ENCODE results near the gene OPN3.
A peak's percentile ranks its signal among the peaks of the same experiment; 100 is the strongest.

Gene OPN3

GRCh38 chr1:241636291-241636690 lies 3.9 kb downstream of the OPN3 start:
- Histone ChIP-seq H3K9ac (ENCODE audit: insufficient read length) (no peak overlapping the region), H3K4me3 (no peak overlapping the region), H3K36me3 (ENCODE audit: insufficient read depth, low read length) (peaks cover 51% of the 10 kb centered on the region), H3K9me3 (ENCODE audit: low read depth, low read length) (no peaks in the 10 kb centered on the region), H3K27ac (no peak overlapping the region)
- TF ChIP-seq POLR2AphosphoS5 (IDR thresholded peaks at IDR 0.05; ENCODE audit: borderline replicate concordance, low read depth, low read length) (no peak), FOXP2 (optimal IDR thresholded peaks at IDR 0.05; ENCODE audit: control extremely low read depth, extremely low read length, insufficient read depth) (no peak), EZH2 (IDR thresholded peaks at IDR 0.05) (no peak)
- DNase-seq (ENCODE audit: low read depth, low spot score), result no peak

GRCh38 chr1:241635556-241636152 lies 4.5 kb downstream of the OPN3 start:
- no peak for DNase-seq (ENCODE audit: low read depth, low spot score)
- Histone ChIP-seq H3K27ac (no peak overlapping the region), H3K9ac (ENCODE audit: insufficient read length) (no peak overlapping the region), H3K4me3 (no peak overlapping the region), H3K36me3 (ENCODE audit: insufficient read depth, low read length) (peaks cover 51% of the 10 kb centered on the region), H3K9me3 (ENCODE audit: low read depth, low read length) (no peaks in the 10 kb centered on the region)
- TF ChIP-seq EZH2 (IDR thresholded peaks at IDR 0.05) (no peak), FOXP2 (optimal IDR thresholded peaks at IDR 0.05; ENCODE audit: control extremely low read depth, extremely low read length, insufficient read depth) (no peak), POLR2AphosphoS5 (IDR thresholded peaks at IDR 0.05; ENCODE audit: borderline replicate concordance, low read depth, low read length) (no peak)

GRCh38 chr1:241632987-241633386 lies 7.2 kb downstream of the OPN3 start:
- Histone ChIP-seq H3K27ac (no peak overlapping the region), H3K4me3 (no peak overlapping the region), H3K9me3 (ENCODE audit: low read depth, low read length) (no peaks in the 10 kb centered on the region), H3K9ac (ENCODE audit: insufficient read length) (no peak overlapping the region), H3K36me3 (ENCODE audit: insufficient read depth, low read length) (peaks cover 55% of the 10 kb centered on the region)
- TF ChIP-seq FOXP2 (optimal IDR thresholded peaks at IDR 0.05; ENCODE audit: control extremely low read depth, extremely low read length, insufficient read depth) (no peak), EZH2 (IDR thresholded peaks at IDR 0.05) (no peak), POLR2AphosphoS5 (IDR thresholded peaks at IDR 0.05; ENCODE audit: borderline replicate concordance, low read depth, low read length) (no peak)
- DNase-seq (ENCODE audit: low read depth, low spot score), result no peak

GRCh38 chr1:241631674-241632073 lies 8.5 kb downstream of the OPN3 start:
- Histone ChIP-seq H3K27ac (no peak overlapping the region), H3K36me3 (ENCODE audit: insufficient read depth, low read length) (peaks cover 52% of the 10 kb centered on the region), H3K9me3 (ENCODE audit: low read depth, low read length) (no peaks in the 10 kb centered on the region), H3K9ac (ENCODE audit: insufficient read length) (no peak overlapping the region), H3K4me3 (no peak overlapping the region)
- no peak for DNase-seq (ENCODE audit: low read depth, low spot score)
- no peak for TF ChIP-seq EZH2 (IDR thresholded peaks at IDR 0.05)
- TF ChIP-seq POLR2AphosphoS5 (IDR thresholded peaks at IDR 0.05; ENCODE audit: borderline replicate concordance, low read depth, low read length), result no peak
- no peak for TF ChIP-seq FOXP2 (optimal IDR thresholded peaks at IDR 0.05; ENCODE audit: control extremely low read depth, extremely low read length, insufficient read depth)

GRCh38 chr1:241630899-241631298 lies 9.3 kb downstream of the OPN3 start:
- Histone ChIP-seq H3K9me3 (ENCODE audit: low read depth, low read length) (no peaks in the 10 kb centered on the region), H3K9ac (ENCODE audit: insufficient read length) (no peak overlapping the region), H3K27ac (no peak overlapping the region), H3K36me3 (ENCODE audit: insufficient read depth, low read length) (peaks cover 45% of the 10 kb centered on the region), H3K4me3 (no peak overlapping the region)
- TF ChIP-seq FOXP2 (optimal IDR thresholded peaks at IDR 0.05; ENCODE audit: control extremely low read depth, extremely low read length, insufficient read depth) (no peak), POLR2AphosphoS5 (IDR thresholded peaks at IDR 0.05; ENCODE audit: borderline replicate concordance, low read depth, low read length) (no peak), EZH2 (IDR thresholded peaks at IDR 0.05) (no peak)
- no peak for DNase-seq (ENCODE audit: low read depth, low spot score)

GRCh38 chr1:241630476-241630875 lies 9.7 kb downstream of the OPN3 start:
- peaks cover 41% of the 10 kb centered on the region for H3K36me3 ChIP-seq (ENCODE audit: insufficient read depth, low read length)
- no peak overlapping the region for H3K9ac ChIP-seq (ENCODE audit: insufficient read length)
- H3K9me3 ChIP-seq (ENCODE audit: low read depth, low read length), result no peaks in the 10 kb centered on the region
- DNase-seq (ENCODE audit: low read depth, low spot score), result no peak
- no peak for TF ChIP-seq POLR2AphosphoS5 (IDR thresholded peaks at IDR 0.05; ENCODE audit: borderline replicate concordance, low read depth, low read length)
- no peak for TF ChIP-seq EZH2 (IDR thresholded peaks at IDR 0.05)
- H3K4me3 ChIP-seq, result peak overlapping the region; percentile 8; the same call in 1 of the 2 replicates
- H3K27ac ChIP-seq, result peak overlapping the region; percentile 4; the same call in 1 of the 2 replicates

GRCh38 chr1:241630005-241630404 lies 10.2 kb downstream of the OPN3 start:
- Histone ChIP-seq H3K9ac (ENCODE audit: insufficient read length) (no peak overlapping the region), H3K27ac (peak overlapping the region; percentile 4; the same call in 1 of the 2 replicates), H3K36me3 (ENCODE audit: insufficient read depth, low read length) (peaks cover 36% of the 10 kb centered on the region), H3K9me3 (ENCODE audit: low read depth, low read length) (no peaks in the 10 kb centered on the region), H3K4me3 (no peak overlapping the region)
- TF ChIP-seq FOXP2 (optimal IDR thresholded peaks at IDR 0.05; ENCODE audit: control extremely low read depth, extremely low read length, insufficient read depth), result no peak
- TF ChIP-seq POLR2AphosphoS5 (IDR thresholded peaks at IDR 0.05; ENCODE audit: borderline replicate concordance, low read depth, low read length), result no peak
- no peak for TF ChIP-seq EZH2 (IDR thresholded peaks at IDR 0.05)
- no peak for DNase-seq (ENCODE audit: low read depth, low spot score)

- Histone ChIP-seq H3K9ac (ENCODE audit: insufficient read length) (peak overlapping the region; percentile 30), H3K36me3 (ENCODE audit: insufficient read depth, low read length) (peaks cover 16% of the 10 kb centered on the region), H3K27ac (peak overlapping the region; percentile 15; the same call in 1 of the 2 replicates), H3K4me3 (no peak overlapping the region), H3K9me3 (ENCODE audit: low read depth, low read length) (no peaks in the 10 kb centered on the region)
- DNase-seq (ENCODE audit: low read depth, low spot score), result no peak
- no peak for TF ChIP-seq POLR2AphosphoS5 (IDR thresholded peaks at IDR 0.05; ENCODE audit: borderline replicate concordance, low read depth, low read length)
- TF ChIP-seq EZH2 (IDR thresholded peaks at IDR 0.05), result no peak
- no peak for TF ChIP-seq FOXP2 (optimal IDR thresholded peaks at IDR 0.05; ENCODE audit: control extremely low read depth, extremely low read length, insufficient read depth)
Observed at GRCh38 chr1:241627453-241628259, 12.5 kb downstream of the OPN3 start.
